Gastrocnemius medialis (tissue), 4 donors: Measurements from ENCODE around the gene NPTX1. TPM values are rescaled to one million over a fixed set of nuclear protein-coding genes. Genes with fewer than 3 reads are reported as not detected.

Source experiments
- ATAC-seq, 2 donors: fragments of 150-250 bp; one replicate each; pipeline ENCODE4 v1.9.1; 2016
- DNase-seq, 2 donors: peaks; one replicate each; pipeline ENCODE4 v3.0.0-alpha.2; 2019
- H3K27ac ChIP-seq, 4 donors: fragments of 200-600 bp; sonication (generic); 1 replicate in 1 of 4; 2 replicates in 3 of 4; pipeline ENCODE4 v1.5.1; 2016 to 2018; ENCODE audit warnings: mild to moderate bottlenecking in 2 of 4, moderate library complexity in 1 of 4
- H3K27me3 ChIP-seq, 3 donors: fragments of 200-600 bp; sonication (generic) in 2 of 3; 1 replicate in 1 of 3; 2 replicates in 2 of 3; pipeline versions ENCODE4 v1.5.1 to v1.6.0; 2016 to 2019; ENCODE audit warnings: mild to moderate bottlenecking in 1 of 3, moderate library complexity in 1 of 3
- H3K36me3 ChIP-seq, 2 donors: fragments of 200-600 bp; sonication (generic) in 1 of 2; one replicate each; pipeline ENCODE4 v1.5.1; 2017 to 2018
- H3K4me1 ChIP-seq, 2 donors: fragments of 200-600 bp; sonication (generic) in 1 of 2; one replicate each; pipeline ENCODE4 v1.5.1; 2016 to 2017; ENCODE audit warnings: mild to moderate bottlenecking in 2 of 2
- H3K4me3 ChIP-seq, 4 donors: fragments of 200-600 bp; sonication (generic) in 3 of 4; 1 replicate in 1 of 4; 2 replicates in 3 of 4; pipeline ENCODE4 v1.5.1; 2016 to 2019; ENCODE audit warnings: mild to moderate bottlenecking in 2 of 4
- H3K9me3 ChIP-seq, 3 donors: fragments of 200-600 bp; sonication (generic) in 2 of 3; 1 replicate in 1 of 3; 2 replicates in 2 of 3; pipeline ENCODE4 v1.5.1; 2016 to 2019
- POLR2A ChIP-seq, 2 donors: fragments of 450-650 bp; IDR thresholded peaks; one replicate each; pipeline ENCODE4 v1.6.1; 2017; ENCODE audit warnings: antibody characterized with exemption in 2 of 2, mild to moderate bottlenecking in 2 of 2, moderate library complexity in 2 of 2
- in situ Hi-C, 4 donors: fragments of 200-750 bp; cut with MboI; loops; one replicate each; pipeline versions ENCODE4 v1.15.0 to v1.8.0; 2017; ENCODE audit warnings: low sequenced_read_pairs in 4 of 4
- intact Hi-C: fragments of 100-400 bp; cut with DNase I; formaldehyde crosslinking; loops from one replicate; pipeline ENCODE4 v1.15.1; 2023; ENCODE audit warnings: low total_unique reads
- total RNA-seq, 4 donors: library from RNA; depleted of rRNA; stranded (reverse); fragments of >200 nt; gene quantifications; one replicate each; pipeline versions ENCODE4 v1.1.0 to v1.2.3, GENCODE V29; 2016
- TF ChIP-seq, protein P1 (sequence below), 5 experiments: fragments of 450-650 bp in 3 of 5; fragments of 200-600 bp in 2 of 5; sonication (generic) in 2 of 5; IDR thresholded peaks in 4 of 5; conservative IDR thresholded peaks in 1 of 5; 1 replicate in 4 of 5; 2 replicates in 1 of 5; pipeline ENCODE4 v1.5.1; 2016 to 2019; ENCODE audit warnings: antibody characterized with exemption in 5 of 5, mild to moderate bottlenecking in 3 of 5, moderate library complexity in 3 of 5

NPTX1 gene
- total RNA-seq, 4 donors from 2014 or later, result 0.07 to 2.4 (median 0.21) TPM

DNA sequence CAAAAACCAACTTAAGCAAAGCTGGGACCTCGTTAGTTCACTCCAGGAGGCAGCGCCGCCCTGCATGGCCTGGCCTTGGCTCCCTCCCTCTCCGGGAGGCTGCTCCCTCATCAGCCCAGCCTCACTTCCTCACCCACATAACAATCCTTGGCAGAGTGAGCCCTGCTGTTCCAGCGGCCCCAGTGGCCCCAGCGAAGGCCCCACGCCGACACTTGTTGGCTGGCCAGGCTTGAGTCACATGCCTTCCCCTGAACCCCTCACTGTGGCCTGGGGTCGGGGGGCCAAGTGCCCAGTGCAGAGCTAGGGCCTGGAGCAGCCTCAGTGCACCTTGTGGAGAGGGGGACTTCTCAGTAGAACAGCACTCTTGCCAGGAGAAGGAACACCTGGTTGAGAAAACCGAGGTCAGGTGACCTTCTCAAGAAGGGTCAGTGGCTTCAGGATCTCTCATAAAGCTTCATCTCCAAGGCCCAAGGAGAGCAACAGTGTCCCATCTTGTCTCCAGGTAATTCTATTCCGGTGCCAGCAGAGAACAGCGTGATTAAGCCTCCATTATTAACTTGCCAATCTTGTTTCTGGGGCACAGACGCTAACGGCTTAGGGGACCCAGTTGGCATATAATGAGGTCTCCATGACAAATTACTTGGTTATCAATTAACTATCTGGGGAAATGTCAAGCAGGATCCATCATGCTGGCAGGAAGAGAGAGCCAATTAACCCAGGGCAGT is 34.6 kb downstream of the NPTX1 start:
- H3K27me3 ChIP-seq, result no peaks in the 10 kb centered on the region
- no peak overlapping the region for H3K27ac ChIP-seq
- ATAC-seq, result no peak
- TF ChIP-seq, protein P1, sequence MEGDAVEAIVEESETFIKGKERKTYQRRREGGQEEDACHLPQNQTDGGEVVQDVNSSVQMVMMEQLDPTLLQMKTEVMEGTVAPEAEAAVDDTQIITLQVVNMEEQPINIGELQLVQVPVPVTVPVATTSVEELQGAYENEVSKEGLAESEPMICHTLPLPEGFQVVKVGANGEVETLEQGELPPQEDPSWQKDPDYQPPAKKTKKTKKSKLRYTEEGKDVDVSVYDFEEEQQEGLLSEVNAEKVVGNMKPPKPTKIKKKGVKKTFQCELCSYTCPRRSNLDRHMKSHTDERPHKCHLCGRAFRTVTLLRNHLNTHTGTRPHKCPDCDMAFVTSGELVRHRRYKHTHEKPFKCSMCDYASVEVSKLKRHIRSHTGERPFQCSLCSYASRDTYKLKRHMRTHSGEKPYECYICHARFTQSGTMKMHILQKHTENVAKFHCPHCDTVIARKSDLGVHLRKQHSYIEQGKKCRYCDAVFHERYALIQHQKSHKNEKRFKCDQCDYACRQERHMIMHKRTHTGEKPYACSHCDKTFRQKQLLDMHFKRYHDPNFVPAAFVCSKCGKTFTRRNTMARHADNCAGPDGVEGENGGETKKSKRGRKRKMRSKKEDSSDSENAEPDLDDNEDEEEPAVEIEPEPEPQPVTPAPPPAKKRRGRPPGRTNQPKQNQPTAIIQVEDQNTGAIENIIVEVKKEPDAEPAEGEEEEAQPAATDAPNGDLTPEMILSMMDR (IDR thresholded peaks at IDR 0.05 in 4 of 5, conservative IDR thresholded peaks at IDR 0.05 in 1 of 5), result no peak
- TF ChIP-seq POLR2A (IDR thresholded peaks at IDR 0.05), result no peak
- H3K4me1 ChIP-seq, result no peaks in the 10 kb centered on the region
- intact Hi-C loops (no loop called here), in situ Hi-C loops (no loop called here)
- no peak overlapping the region for H3K4me3 ChIP-seq
- no peak for DNase-seq
- H3K9me3 ChIP-seq, result no peaks in the 10 kb centered on the region
- no peaks in the 10 kb centered on the region for H3K36me3 ChIP-seq

DNA sequence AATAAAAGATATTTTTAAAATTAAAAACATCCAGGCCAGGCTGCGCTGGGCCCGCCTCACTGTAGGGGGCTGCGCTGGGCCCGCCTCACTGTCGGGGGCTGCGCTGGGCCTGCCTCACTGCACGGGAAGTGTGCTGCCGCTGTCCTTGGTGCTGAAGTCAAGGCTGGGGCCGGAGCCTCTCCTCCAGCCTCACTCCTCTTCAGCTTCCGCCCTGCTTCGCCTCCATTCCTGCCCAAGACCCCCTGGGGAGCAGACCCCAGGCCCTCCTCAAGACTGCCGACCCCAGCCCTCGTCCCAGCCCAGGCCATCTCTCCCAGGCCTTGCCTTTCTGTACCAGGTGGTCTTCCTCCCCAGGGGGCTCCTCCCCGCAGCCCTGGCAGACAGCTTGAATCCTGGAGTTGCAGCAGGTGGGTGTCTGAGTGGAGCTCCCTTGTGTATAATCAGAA is 35.3 kb downstream of the NPTX1 start:
- Histone ChIP-seq H3K4me3 (no peak overlapping the region), H3K4me1 (no peaks in the 10 kb centered on the region), H3K27me3 (no peaks in the 10 kb centered on the region), H3K27ac (no peak overlapping the region), H3K9me3 (no peaks in the 10 kb centered on the region), H3K36me3 (no peaks in the 10 kb centered on the region)
- in situ Hi-C loops, result no loop called here
- ATAC-seq (no peak), DNase-seq (no peak)
- no peak for TF ChIP-seq POLR2A (IDR thresholded peaks at IDR 0.05)
- TF ChIP-seq, protein P1 (IDR thresholded peaks at IDR 0.05 in 4 of 5, conservative IDR thresholded peaks at IDR 0.05 in 1 of 5), result no peak
- intact Hi-C loops, result no loop called here

DNA sequence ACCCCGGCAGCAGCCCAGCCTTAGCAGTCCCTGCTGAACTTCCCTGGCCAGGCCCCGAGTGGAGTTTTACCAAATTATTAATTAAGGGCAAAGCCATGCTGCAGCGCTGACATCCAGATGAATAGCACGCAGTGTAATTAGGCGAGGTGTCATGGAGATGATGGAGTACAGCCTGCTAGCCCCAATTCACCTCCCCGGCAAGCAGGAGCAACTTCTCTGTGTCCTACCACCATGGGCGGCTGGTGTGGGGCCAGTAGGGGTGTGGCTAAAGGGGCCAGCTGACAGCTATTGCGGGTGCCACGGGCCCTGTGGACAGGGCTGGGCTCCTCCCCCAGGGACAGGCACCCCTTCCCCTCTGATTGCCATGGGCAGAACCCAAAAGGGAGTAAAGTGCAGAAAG is 36.9 kb downstream of the NPTX1 start:
- TF ChIP-seq POLR2A (IDR thresholded peaks at IDR 0.05), result no peak
- in situ Hi-C loops, result no loop called here

GRCh38 chr17:80438806-80439205 is 37.6 kb downstream of the NPTX1 start:
- DNase-seq (no peak), ATAC-seq (no peak)
- in situ Hi-C loops, result no loop called here
- Histone ChIP-seq H3K36me3 (no peaks in the 10 kb centered on the region), H3K4me3 (no peak overlapping the region), H3K27ac (no peak overlapping the region), H3K27me3 (no peaks in the 10 kb centered on the region), H3K9me3 (no peaks in the 10 kb centered on the region), H3K4me1 (no peaks in the 10 kb centered on the region)
- intact Hi-C loops, result no loop called here
- TF ChIP-seq, protein P1 (IDR thresholded peaks at IDR 0.05 in 4 of 5, conservative IDR thresholded peaks at IDR 0.05 in 1 of 5), result no peak
- TF ChIP-seq POLR2A (IDR thresholded peaks at IDR 0.05), result no peak

More for the DNA sequence above, 36.9 kb downstream of the NPTX1 start:
- no peak for ATAC-seq
- H3K36me3 ChIP-seq, result no peaks in the 10 kb centered on the region
- H3K27me3 ChIP-seq, result no peaks in the 10 kb centered on the region
- H3K4me3 ChIP-seq, result no peak overlapping the region
- no peaks in the 10 kb centered on the region for H3K4me1 ChIP-seq
- no peak overlapping the region for H3K27ac ChIP-seq
- no peak for DNase-seq
- intact Hi-C loops, result no loop called here
- H3K9me3 ChIP-seq, result no peaks in the 10 kb centered on the region

- Histone ChIP-seq H3K27me3 (no peaks in the 10 kb centered on the region), H3K27ac (no peak overlapping the region), H3K4me1 (no peaks in the 10 kb centered on the region), H3K4me3 (no peak overlapping the region), H3K36me3 (no peaks in the 10 kb centered on the region), H3K9me3 (no peaks in the 10 kb centered on the region)
- in situ Hi-C loops (no loop called here), intact Hi-C loops (no loop called here)
- DNase-seq (no peak), ATAC-seq (no peak)
- TF ChIP-seq, protein P1 (IDR thresholded peaks at IDR 0.05 in 4 of 5, conservative IDR thresholded peaks at IDR 0.05 in 1 of 5), result no peak
- no peak for TF ChIP-seq POLR2A (IDR thresholded peaks at IDR 0.05)
These were observed 38.9 kb downstream of the NPTX1 start for GRCh38 chr17:80437532-80437931.
